ENCODE results near the gene MRTFA.

MRTFA gene

DNA sequence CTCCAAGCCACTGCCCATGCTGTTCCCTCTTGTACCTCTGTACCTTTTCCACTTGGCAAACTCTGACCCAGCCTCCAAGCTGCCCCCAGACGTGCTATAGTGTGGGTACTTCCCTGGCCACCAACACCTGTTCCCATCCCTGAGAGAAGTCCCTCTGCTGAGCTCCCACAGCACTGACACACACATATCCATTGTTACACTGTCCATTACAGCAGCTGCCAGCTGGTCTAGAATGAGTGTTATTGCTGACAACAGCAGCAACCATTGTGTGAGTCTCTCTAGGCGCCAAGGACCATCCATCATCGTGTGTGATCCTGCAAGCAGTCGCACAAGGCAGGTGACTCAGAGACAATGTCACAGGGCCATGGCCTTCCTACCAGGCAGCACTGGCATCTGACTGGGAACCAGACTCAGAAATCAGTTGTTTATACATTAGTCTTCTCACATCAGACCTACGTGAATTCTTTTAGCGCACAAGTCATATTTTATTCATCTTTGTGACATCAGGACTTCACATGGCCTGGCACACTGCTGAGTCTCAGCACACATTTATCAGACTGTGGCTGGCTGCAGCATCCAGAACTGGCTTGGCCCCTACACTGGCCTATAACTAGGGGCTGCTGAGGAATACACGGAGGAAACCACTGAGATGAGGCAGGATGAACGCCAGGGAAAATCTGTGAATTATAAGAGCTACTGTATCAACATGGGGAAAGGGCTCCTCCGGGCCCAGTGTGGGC, 209.8 kb downstream of the MRTFA start:
- DNase-seq (ENCODE audit: low read depth in 2 of 2): no peak

DNA sequence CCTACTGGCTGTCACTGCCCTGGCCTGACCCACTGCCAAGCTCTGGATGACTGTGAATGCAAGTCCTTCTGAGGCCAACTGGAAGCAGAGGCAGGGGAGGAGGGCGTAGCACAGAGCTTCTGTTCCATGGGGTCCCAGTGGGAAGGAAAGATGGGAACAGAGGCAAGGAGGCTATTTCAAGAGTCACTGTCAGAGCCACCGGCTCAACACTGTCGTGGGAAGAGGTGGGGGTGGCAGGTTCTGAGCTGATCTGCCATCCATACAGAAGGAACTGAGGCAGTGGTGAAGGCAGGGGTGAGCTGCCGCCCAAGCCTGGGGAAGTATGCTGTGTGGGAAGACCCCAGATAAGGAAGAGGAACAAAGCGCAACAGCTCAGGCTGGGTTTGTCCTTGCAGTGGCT, 211.4 kb downstream of the MRTFA start:
- DNase-seq (ENCODE audit: low read depth in 2 of 2): no peak

DNA sequence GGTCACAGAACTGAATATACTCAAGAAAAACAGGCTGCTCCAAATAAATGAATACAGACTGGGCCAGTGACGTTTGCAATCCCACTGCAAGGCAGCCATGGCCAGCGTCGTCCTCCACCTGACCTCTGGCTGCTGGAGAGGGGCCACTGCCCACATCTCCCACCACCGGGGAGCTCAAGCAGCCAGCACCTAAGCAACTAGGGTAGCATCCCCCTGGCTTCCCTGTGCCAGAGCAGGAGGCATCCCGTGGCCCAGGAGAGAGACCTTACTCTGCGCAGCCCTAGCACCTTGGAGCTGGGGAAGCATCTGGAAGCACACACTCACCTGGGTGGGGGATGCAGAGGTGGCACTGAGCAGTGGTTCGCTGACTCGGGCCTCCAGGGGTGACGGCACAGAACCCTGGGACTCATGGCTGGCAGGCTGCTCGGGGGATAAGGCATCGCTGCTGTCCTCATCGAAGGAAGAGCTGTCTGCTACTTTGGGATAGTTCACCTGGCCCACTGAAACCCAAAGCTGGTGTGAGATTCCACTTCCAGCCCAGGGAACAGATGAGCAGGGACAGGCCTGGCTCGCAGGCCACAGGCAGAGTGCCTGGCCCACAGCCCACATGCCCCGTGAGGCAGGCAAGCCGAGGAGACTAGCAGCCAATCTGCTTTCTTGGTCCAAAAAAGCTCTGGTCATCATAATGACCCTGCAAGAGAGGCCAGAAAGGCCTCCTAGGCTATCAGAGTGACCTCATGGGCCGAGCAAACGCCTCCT, 212.5 kb downstream of the MRTFA start:
- no peak for DNase-seq (ENCODE audit: low read depth in 2 of 2)

DNA sequence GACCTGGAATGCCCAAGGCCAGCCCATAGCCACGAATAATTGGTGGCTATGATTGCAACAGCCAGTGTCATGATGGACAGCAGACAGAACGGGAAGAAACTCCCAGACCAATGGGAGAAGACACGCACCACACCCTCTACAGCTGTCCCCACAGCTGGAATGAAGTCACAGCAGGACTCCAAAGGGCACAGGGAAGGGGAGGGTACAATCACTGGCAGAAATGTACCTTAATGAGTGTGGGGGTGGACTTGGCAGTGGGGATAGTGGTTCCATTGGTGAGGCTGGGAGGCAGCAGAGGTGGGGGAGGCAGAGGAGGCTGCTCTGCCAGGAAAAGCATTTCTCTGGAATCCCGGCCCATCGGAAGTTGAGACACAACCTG, 213.2 kb downstream of the MRTFA start:
- no peak for DNase-seq (ENCODE audit: low read depth in 2 of 2)

DNA sequence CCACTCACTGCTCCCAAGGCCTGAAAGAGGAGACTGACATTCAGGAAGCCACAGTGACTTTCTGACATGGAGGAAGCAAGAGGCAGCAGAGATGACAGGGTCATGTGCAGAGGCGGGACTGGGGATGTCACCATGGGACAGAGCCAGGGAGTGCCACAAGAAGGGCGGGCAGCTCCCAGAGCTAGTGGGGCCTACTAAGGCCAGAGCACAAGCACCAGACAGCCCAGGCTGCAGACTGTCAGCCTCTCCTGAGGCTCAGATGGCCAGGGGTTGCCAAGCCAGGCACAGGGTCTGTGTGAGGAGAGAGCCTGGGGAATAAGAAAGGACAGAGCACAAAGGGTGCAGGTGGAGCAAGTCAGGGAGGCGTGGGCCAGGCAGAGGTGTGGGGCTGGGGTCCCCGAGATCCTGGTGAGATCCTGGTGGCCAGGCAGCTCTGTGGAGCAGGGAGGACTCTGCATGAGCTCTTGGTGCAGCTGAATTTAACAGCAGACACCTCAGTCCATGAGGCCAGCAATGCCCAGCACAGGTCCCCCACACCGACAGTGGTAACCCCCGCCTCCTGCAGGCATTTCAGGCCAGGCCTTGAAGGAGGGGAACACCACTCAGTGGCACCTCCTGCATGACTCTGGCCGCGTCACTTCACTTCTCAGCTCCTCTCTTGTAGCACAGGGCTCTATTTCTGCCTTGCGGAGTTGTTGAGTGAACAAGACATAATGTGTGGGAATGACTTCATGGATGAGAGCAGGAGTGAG, 213.8 kb downstream of the MRTFA start:
- DNase-seq (ENCODE audit: low read depth in 2 of 2): no peak

DNA sequence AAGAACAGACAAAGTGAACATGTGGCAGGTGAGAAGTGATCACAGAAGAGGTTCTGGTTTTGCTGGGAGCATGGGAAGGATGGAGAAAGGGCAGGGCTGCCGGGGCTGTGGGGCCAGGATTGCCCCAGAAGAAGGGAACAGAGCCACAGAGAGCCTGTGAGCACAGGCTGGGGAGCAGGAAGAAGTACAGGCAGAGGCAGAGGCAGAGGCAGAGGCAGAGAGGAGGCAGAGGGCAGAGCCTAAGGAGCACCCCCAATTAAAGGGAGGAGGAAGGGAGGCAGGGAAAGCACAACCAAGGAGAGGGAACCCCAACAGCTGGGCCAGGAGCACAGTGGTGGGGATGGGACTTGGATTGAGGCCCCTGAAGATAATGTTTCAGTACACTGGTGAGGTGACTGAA, 214.6 kb downstream of the MRTFA start:
- no peak for DNase-seq (ENCODE audit: low read depth in 2 of 2)

DNA sequence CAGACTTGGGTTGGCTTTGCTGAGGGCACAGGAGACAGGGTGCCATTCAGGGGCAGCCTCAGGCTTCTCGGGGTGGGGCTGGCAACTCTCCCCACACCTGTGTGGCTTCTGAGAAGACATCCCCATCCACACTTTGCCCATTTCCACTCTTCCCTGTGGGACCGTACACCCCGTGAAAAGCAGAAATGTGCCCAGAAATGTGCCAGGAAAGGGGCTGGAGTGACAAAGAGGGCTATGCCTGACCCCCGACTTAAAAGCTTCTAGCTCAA, 215.5 kb downstream of the MRTFA start:
- no peak for DNase-seq (ENCODE audit: low read depth in 2 of 2)

DNA sequence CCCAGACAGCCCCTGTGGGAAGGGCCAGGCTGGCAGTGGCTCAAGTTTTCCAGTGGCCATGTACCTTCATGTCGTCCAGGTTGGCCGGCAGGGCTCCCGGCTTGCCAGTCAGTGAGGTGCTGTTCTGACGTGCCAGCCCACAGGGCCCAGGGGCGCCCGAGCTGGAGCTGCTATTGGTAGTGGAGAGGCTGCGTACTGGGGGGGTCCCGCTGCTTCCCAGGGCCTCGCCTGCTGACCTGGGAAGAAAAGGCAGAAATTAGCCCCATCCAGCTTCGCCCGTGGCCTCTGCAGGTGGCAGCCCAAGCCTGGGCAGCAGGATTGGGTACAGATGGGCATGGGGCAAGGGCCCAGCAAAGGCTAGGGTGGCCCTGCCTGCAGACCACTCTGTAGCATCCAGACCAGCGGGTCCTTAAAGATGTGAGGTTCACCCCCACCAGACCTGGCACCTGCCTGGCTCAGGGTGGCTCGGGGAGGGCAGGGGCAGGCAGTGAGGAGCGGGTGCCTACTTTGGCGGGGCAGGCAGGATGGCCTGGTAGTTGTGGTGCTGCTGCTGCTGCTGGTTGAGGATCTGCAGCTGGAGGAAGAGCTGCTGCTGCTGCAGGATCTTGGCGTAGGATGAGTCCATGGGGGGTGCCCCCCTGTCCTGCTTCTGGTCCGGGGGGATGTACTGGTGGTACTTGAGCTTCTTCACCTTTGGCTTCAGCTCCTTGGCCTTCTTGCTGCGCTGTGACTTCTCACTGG, 216.0 kb downstream of the MRTFA start:
- DNase-seq (ENCODE audit: low read depth in 2 of 2): no peak

DNA sequence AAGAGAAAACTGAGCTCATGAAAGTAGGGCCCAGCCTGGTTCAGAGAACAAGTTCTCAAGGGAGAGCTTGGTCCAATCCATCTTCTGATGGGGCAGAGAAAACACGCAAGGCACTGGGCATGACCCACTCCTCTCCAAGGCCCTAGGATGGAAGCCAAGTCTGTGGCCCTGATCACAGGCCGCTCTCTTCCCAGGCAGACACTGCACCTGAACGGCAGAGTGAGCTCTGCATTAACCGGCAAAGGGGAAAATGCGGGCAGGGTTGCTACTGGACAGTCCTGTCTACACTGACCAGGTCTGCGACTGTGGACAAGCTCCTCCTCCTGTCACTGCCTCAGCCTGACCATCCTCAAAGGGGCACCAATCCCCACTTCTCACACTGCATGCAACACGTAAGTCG, 216.8 kb downstream of the MRTFA start:
- DNase-seq (ENCODE audit: low read depth in 2 of 2): no peak

DNA sequence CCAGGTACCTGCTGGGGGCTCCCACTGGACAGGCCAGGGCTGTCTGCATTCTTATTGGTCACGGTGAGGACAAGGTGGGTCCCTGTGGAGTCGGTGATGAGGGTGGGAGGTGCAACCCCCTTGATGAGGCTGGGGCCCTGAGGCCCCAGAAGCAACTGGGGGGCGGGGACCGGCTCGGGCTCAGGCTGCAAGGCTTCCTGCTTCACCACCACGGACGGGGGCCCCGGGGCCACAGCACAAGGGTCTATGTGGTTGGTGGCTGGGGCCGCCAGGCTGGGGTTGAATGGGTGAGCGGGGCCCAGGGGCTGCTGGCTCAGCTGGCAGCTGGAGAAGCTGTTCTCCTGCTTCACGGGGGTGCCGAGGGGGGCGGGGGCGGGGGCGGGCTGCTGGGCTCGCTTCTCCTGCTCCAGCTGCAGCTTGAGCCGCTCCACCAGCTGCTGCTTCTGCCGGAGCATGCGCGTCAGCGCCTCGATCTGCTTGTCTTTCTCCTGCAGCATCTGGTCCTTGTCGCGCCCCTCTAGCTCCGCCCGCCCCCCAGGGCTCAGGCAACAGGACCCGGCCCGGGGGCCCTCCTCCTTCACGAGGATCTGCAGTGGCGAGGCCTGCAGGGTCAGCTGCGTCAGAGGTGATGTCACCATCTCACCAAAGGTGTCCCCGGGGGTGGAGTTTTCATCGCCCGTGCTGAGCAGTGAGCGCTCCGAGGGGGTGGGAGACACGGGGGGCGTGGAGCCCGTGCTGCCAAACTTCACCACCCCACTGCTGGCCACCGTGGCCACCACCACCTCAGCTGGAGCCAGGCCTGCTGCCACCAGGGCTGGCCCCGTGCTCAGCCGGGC, 217.9 kb downstream of the MRTFA start:
- no peak for DNase-seq (ENCODE audit: low read depth in 2 of 2)

DNA sequence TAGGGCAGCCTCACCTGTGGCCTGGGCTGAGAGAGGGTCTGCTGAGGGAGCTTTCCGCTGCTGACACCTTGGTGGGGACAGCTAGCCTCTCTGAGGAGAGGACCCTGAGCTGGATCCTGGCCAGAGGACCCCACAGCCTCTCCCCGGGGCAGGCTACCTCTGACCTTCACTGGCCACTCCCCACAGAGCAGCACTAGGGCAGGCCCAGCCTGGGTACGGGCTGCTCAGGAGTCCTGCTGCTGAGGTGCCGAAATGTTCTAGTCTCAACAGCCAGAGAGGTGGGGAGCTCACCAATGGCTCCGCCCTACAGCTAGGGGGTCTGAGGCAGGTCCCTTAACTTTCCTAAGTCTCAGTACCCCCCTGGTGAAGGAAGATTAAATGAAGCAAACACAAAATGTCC, 218.6 kb downstream of the MRTFA start:
- DNase-seq (ENCODE audit: low read depth in 2 of 2): no peak

DNA sequence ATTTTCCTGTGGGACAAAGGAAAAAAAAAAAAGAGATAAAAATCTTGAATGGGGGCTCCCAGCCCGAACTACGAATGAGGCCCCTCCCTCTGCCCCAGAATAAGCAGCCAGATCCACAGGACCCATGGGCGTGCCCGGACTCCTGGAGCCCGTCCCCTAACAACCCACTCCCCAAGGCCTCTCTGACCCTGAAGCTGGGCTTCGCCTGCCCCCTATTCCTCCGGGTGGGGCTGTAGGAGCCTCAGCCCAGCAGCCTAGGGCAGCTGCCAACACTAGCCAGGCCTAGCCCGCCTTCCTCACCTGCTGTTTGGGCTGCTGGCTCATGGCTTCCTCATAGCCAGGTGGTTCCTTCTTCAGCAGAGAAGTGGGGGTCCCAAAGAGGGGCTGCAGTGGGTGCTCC, 219.5 kb downstream of the MRTFA start:
- DNase-seq (ENCODE audit: low read depth in 2 of 2): no peak

DNA sequence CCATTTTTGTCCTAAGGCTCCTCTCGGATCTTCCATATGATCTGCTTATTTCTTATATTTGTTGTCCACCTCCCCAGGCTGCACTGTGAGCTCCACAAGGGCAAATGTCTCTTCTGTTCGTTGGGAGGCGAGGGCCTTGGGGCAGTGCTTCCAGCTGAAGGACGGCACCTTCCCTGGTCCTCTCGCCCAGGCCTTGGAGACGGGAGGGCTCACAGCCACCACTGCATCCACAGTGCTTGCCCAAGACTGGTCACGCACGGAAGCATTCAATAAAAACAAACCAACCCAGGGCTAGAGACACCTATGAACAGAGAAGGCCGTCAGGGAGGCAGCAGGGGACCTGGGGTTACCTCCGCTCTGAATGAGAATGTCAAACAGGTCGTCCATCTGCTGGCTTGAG, 219.9 kb downstream of the MRTFA start:
- DNase-seq (ENCODE audit: low read depth in 2 of 2): no peak

DNA sequence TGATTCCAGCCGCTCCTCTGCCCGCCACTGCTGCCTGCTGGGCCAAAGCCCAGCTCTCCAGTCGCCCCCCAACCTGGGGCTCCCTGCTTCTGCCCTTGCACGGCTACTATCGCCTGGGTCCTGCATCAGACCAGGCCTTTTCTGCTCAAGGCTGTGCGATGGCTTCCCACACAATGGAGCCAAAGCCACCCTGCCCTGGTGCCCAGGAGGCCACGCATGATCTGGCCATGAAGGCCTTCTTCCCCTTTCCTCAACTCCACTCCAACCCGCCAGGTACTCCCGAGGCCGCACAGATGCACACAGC, 220.3 kb downstream of the MRTFA start:
- DNase-seq (ENCODE audit: low read depth in 2 of 2): no peak

DNA sequence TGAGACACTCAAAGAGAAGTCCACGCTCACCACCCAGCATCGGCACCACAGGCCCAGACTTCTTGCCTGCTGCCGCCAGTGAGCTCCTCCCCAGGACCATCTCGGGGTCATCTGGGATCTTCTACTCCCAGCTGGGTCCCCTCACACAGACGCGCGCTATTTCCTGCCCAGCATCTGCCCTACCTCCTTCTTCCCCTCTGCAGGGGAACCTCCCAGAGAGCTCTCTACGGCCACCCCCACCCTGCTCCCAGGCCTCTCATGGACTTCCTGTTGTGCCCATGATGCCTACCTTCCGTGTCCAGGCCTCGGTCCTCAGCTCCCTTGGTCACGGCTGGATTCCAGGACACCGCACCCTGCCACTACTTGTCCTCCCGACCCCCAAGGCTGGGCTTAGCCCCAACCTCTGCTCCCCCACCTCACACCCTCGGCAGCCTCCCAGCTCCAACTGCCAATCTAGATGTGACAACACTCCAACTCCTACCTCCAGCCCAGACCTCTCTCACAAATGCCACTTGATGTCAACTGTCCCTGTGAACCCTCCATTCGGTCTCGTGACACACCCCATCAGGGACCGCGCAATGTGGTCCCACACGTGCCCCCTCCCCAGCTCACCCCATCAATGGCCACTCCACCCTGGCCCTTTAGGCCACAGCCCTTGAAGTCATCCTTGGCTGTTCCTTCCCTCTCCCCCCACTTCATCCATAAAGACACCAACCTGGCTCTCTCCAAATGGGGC, 220.8 kb downstream of the MRTFA start:
- DNase-seq (ENCODE audit: low read depth in 2 of 2): no peak

DNA sequence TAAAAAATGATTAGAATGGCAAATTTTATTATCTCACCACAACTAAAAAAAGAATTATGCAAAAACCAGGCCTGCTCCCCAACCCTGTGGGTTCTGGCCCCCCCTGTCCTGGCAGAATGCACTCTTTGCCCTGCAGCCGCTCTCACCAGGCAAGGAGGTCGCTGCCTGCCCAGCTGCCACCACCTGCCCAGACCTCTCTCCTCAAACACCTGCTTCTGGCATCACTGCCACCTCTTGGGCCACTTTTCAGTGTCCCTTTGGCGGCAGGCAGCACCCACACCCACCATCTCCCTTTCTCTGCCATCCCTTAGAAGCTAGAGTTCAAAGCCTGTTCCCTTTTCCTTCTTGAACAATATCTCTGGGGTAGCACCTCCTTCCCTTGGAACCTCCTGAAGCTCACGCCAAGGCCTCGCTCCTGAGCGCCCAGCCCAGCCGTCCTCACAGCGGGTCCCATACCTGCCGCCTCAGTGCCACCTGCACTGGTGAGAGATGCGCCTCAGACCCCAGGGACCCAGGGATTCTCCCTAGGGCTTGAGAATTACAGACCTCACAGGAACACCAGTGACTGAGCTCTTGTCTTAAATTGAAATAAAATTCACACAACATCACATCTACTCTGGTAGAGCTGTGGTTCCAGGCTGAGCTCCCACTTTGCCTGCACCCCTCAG, 221.5 kb downstream of the MRTFA start:
- no peak for DNase-seq (ENCODE audit: low read depth in 2 of 2)

DNA sequence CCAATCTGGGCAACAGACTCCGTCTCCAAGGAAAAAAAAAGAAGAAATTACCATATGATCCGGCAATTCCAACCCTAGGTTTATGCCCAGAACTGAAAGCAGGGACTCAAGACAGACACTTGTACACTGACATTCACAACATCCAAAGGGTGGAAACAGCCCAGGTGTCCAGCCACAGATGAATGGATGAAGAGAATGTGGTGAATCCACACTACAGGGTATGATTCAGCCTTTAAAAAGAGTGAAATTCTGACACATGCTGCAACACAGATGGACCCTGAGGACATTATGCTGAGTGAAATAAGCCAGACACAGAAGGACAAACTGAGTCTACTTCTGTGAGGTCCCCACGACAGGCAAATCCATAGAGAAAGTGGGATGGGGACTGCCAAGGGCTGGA, 222.2 kb downstream of the MRTFA start:
- DNase-seq (ENCODE audit: low read depth in 2 of 2): no peak

DNA sequence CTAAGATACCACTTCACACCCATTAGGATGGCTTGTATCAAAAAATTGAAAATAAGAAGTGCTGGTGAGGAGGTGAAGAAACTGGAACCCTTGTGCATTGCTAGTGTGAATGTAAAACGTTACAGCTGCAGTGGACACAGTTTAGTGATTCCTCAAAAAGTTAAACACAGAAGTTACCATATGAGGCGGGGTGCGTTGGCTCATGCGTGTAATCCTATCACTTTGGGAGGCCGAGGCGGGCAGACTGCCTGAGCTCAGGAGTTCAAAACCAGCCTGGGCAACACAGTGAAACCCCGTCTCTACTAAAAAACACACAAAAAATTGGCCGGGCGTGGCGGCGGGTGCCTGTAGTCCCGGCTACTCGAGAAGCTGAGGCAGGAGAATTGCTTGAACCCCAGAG, 222.6 kb downstream of the MRTFA start:
- DNase-seq (ENCODE audit: low read depth in 2 of 2): no peak

DNA sequence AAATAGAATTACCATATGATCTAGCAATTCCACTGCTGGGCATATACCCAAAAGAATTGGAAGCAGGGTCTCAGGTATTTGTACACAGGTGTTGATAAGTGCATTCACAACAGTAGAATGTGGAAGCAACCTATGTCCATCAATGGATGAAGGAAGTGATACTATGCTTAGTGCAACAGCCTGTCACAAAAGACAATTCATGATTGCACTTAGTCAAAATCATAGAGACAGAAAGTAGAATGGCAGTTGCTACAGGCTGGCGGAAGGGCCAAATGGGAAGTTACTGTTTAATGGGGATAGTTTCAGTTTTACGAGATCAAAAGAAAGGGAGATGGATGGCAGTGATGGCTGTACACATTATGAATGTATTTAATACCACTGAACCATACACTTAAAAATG, 224.1 kb downstream of the MRTFA start:
- DNase-seq (ENCODE audit: low read depth in 2 of 2): no peak

DNA sequence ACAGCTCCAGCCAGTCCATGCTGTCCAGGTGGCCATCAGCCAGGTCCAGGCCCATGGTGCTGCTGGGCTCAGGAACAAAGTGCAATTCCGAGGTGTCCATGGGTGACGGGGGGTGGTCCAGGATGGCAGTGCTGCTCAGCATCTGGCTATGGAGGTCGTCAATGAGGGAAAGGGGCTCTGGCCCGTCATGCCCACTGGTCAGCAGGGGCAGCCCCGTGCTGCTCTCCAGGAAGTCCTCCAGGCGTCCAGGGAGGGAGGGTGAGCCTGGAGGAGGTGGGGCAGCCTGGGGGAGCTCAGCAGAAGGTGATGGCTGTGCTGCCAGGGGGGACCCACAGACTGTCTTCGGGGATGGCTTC, 225.0 kb downstream of the MRTFA start:
- no peak for DNase-seq (ENCODE audit: low read depth in 2 of 2)

All from stimulated activated CD8-positive, alpha-beta memory T cell treated with anti-CD3 and anti-CD28 coated beads, Interleukin-15, amount 100 ng/mL, for 4 hours (primary cell).